Measurements from ENCODE around the gene ZNF280A.
"Not testable (repeated sequence)": the region's sequence is repeated elsewhere in the genome, so short reads cannot be mapped to it uniquely, and the experiment has no call there.

ZNF280A gene

DNA sequence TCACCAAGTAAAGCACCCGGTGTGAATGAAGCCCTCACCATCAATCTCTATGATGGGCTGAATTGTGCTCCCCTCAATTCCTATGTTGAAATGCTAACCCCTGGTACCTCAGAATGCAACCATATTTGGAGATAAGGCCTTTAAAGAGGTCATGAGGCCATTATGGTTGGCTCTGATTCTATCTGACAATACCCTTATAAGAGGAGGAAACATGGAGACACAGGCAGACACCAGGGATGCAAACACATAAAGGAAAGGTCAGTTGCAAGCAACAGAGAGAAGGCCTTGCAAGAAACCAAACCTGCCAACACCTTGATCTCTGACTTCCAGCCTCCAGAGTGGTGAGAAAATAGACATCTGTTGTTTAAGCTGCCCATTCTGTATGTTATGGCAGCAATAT lies 13.3 kb upstream of the ZNF280A start:
- Mint-ChIP-seq H3K36me3 (ENCODE audit: low read depth) (no peaks in the 10 kb centered on the region), H3K9me3 (no peaks in the 10 kb centered on the region), H3K4me1 (ENCODE audit: low read depth) (no peaks in the 10 kb centered on the region), H3K27me3 (ENCODE audit: low read depth) (peaks cover 7% of the 10 kb centered on the region), H3K4me3 (no peak overlapping the region), H3K27ac (no peak overlapping the region)
- no peak for DNase-seq (ENCODE audit: low spot score)

DNA sequence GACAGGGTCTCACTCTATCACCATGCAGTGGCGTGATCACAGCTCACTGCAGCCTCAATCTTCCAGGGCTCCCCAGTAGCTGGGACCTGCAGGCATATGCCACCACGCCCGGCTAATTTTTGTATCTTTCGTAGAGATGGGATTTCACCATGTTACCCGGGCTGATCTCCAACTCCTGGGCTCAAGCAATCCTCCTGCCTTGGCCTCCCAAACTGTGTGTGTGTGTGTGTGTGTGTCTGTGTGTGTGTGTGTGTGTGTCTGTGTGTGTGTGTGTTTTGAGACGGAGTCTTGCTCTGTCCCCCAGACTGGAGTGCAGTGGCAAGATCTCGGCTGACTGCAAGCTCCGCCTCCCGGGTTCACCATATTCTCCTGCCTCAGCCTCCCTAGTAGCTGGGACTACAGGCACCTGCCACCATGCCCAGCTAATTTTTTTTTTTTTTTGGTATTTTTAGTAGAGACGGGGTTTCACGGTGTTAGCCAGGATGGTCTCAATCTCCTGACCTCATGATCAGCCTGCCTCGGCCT lies 12.5 kb upstream of the ZNF280A start:
- DNase-seq (ENCODE audit: low spot score) = not testable (repeated sequence)

GRCh38 chr22:22531770-22532546 lies 11.9 kb upstream of the ZNF280A start:
- no peaks in the 10 kb centered on the region for H3K4me1 Mint-ChIP-seq (ENCODE audit: low read depth)
- H3K9me3 Mint-ChIP-seq = no peaks in the 10 kb centered on the region
- H3K27ac Mint-ChIP-seq = no peak overlapping the region
- peaks cover 10% of the 10 kb centered on the region for H3K27me3 Mint-ChIP-seq (ENCODE audit: low read depth)
- H3K36me3 Mint-ChIP-seq (ENCODE audit: low read depth) = no peaks in the 10 kb centered on the region
- no peak for DNase-seq (ENCODE audit: low spot score)
- no peak overlapping the region for H3K4me3 Mint-ChIP-seq

More for the DNA sequence above, 12.5 kb upstream of the ZNF280A start:
- not testable (repeated sequence) for H3K27ac Mint-ChIP-seq; H3K9me3 Mint-ChIP-seq; H3K27me3 Mint-ChIP-seq (ENCODE audit: low read depth); H3K4me1 Mint-ChIP-seq (ENCODE audit: low read depth); H3K4me3 Mint-ChIP-seq; H3K36me3 Mint-ChIP-seq (ENCODE audit: low read depth)

GRCh38 chr22:22528780-22529179 lies 8.7 kb upstream of the ZNF280A start:
- Mint-ChIP-seq H3K4me3 (no peak overlapping the region), H3K27ac (no peak overlapping the region), H3K9me3 (no peaks in the 10 kb centered on the region), H3K4me1 (ENCODE audit: low read depth) (no peaks in the 10 kb centered on the region), H3K27me3 (ENCODE audit: low read depth) (peaks cover 7% of the 10 kb centered on the region), H3K36me3 (ENCODE audit: low read depth) (no peaks in the 10 kb centered on the region)
- no peak for DNase-seq (ENCODE audit: low spot score)

- no peaks in the 10 kb centered on the region for H3K36me3 Mint-ChIP-seq (ENCODE audit: low read depth)
- H3K9me3 Mint-ChIP-seq = no peaks in the 10 kb centered on the region
- H3K27me3 Mint-ChIP-seq (ENCODE audit: low read depth) = peaks cover 11% of the 10 kb centered on the region
Observed at GRCh38 chr22:22527312-22527711, 7.2 kb upstream of the ZNF280A start.

GRCh38 chr22:22526125-22526912 lies 6.2 kb upstream of the ZNF280A start:
- Mint-ChIP-seq H3K4me3 (no peak overlapping the region), H3K9me3 (no peaks in the 10 kb centered on the region), H3K27me3 (ENCODE audit: low read depth) (peaks cover 11% of the 10 kb centered on the region), H3K4me1 (ENCODE audit: low read depth) (no peaks in the 10 kb centered on the region), H3K27ac (no peak overlapping the region), H3K36me3 (ENCODE audit: low read depth) (no peaks in the 10 kb centered on the region)
- DNase-seq (ENCODE audit: low spot score) = no peak

More at GRCh38 chr22:22527312-22527711, 7.2 kb upstream of the ZNF280A start:
- Mint-ChIP-seq H3K4me3 (no peak overlapping the region), H3K27ac (no peak overlapping the region), H3K4me1 (ENCODE audit: low read depth) (no peaks in the 10 kb centered on the region)
- no peak for DNase-seq (ENCODE audit: low spot score)

GRCh38 chr22:22523494-22523893 lies 3.4 kb upstream of the ZNF280A start:
- Mint-ChIP-seq H3K27me3 (ENCODE audit: low read depth) (peaks cover 9% of the 10 kb centered on the region), H3K4me1 (ENCODE audit: low read depth) (no peaks in the 10 kb centered on the region), H3K4me3 (no peak overlapping the region), H3K36me3 (ENCODE audit: low read depth) (no peaks in the 10 kb centered on the region), H3K9me3 (no peaks in the 10 kb centered on the region), H3K27ac (no peak overlapping the region)
- no peak for DNase-seq (ENCODE audit: low spot score)

DNA sequence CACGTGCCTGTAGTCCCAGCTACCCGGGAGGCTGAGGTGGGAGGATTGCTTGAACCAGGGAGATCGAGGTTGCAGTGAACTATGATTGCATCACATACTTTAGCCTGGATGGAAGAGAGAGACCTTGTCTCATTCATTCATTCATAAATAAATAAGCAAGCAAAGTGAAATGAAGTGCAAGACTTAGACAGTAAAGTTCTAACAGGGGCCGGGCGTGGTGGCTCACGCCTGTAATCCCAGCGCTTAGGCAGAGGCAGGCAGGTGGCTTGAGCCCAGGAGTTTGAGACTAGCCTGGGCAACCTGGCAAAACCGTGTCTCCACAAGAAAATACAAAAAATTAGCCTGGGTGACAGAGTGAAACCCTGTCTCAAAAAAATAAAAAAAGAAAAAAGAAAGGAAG lies 1.6 kb upstream of the ZNF280A start:
- peaks cover 8% of the 10 kb centered on the region for H3K27me3 Mint-ChIP-seq (ENCODE audit: low read depth)
- H3K36me3 Mint-ChIP-seq (ENCODE audit: low read depth) = no peaks in the 10 kb centered on the region
- no peaks in the 10 kb centered on the region for H3K4me1 Mint-ChIP-seq (ENCODE audit: low read depth)
- no peak overlapping the region for H3K4me3 Mint-ChIP-seq
- no peak for DNase-seq (ENCODE audit: low spot score)
- no peaks in the 10 kb centered on the region for H3K9me3 Mint-ChIP-seq
- H3K27ac Mint-ChIP-seq = no peak overlapping the region

- H3K4me3 Mint-ChIP-seq = no peak overlapping the region
- peaks cover 7% of the 10 kb centered on the region for H3K27me3 Mint-ChIP-seq (ENCODE audit: low read depth)
- H3K36me3 Mint-ChIP-seq (ENCODE audit: low read depth) = no peaks in the 10 kb centered on the region
- H3K9me3 Mint-ChIP-seq = no peaks in the 10 kb centered on the region
- no peaks in the 10 kb centered on the region for H3K4me1 Mint-ChIP-seq (ENCODE audit: low read depth)
- H3K27ac Mint-ChIP-seq = no peak overlapping the region
- DNase-seq (ENCODE audit: low spot score) = no peak
Observed at GRCh38 chr22:22520667-22521602, 865 bp upstream of the ZNF280A start.

DNA sequence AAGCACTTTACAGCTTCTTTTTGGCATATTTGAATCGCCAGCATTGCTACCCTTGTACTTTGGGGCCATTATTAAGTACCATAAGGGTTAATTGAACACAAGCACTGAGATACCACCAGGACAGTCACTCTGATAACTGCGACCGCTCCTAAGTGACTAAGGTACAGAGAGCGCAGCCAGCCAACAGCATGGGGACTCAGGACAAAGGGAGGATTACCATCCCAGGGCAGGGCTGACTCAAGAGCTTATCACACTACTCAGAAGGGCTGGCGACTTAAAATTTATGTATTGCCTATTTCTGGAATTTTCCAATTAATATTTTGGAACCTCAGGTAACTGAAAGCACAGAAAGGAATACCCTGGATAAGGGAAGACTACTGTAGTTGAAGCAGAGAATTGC lies 479 bp downstream of the ZNF280A start:
- Mint-ChIP-seq H3K27me3 (ENCODE audit: low read depth) (peaks cover 17% of the 10 kb centered on the region), H3K36me3 (ENCODE audit: low read depth) (no peaks in the 10 kb centered on the region), H3K4me3 (no peak overlapping the region), H3K9me3 (no peaks in the 10 kb centered on the region), H3K4me1 (ENCODE audit: low read depth) (no peaks in the 10 kb centered on the region), H3K27ac (no peak overlapping the region)
- DNase-seq (ENCODE audit: low spot score) = no peak

DNA sequence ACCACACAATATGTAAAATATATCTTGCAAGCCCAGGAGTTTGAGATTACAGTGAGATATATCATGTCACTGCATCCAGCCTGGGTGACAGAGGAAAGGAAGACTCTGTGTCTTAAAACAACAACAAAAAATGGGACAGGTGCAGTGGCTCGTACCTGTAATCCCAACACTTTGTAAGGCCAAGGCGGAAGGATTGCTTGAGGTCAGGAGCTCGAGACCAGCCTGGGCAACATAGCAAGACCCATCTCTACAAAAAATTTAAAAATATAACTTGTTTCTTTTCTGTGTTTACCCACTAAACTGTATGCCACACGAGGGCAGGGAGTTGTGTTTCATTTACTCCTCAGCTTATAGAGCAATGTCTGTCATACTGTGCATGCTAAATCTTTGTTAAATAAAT lies 3.1 kb downstream of the ZNF280A start:
- H3K4me1 Mint-ChIP-seq (ENCODE audit: low read depth) = no peaks in the 10 kb centered on the region
- no peaks in the 10 kb centered on the region for H3K36me3 Mint-ChIP-seq (ENCODE audit: low read depth)
- no peak overlapping the region for H3K4me3 Mint-ChIP-seq
- no peaks in the 10 kb centered on the region for H3K9me3 Mint-ChIP-seq
- no peak overlapping the region for H3K27ac Mint-ChIP-seq
- DNase-seq (ENCODE audit: low spot score) = no peak
- peaks cover 23% of the 10 kb centered on the region for H3K27me3 Mint-ChIP-seq (ENCODE audit: low read depth)

- DNase-seq (ENCODE audit: low spot score) = no peak
- Mint-ChIP-seq H3K27me3 (ENCODE audit: low read depth) (peaks cover 26% of the 10 kb centered on the region), H3K36me3 (ENCODE audit: low read depth) (no peaks in the 10 kb centered on the region), H3K4me3 (no peak overlapping the region), H3K9me3 (peaks cover 5% of the 10 kb centered on the region), H3K4me1 (ENCODE audit: low read depth) (no peaks in the 10 kb centered on the region), H3K27ac (no peak overlapping the region)
Observed at GRCh38 chr22:22515890-22516289, 4.2 kb downstream of the ZNF280A start.

- H3K4me3 Mint-ChIP-seq; H3K36me3 Mint-ChIP-seq (ENCODE audit: low read depth); H3K4me1 Mint-ChIP-seq (ENCODE audit: low read depth); DNase-seq (ENCODE audit: low spot score); H3K27ac Mint-ChIP-seq: not testable (repeated sequence)
- Mint-ChIP-seq H3K27me3 (ENCODE audit: low read depth) (peaks cover 26% of the 10 kb centered on the region), H3K9me3 (peaks cover 14% of the 10 kb centered on the region)
Observed at GRCh38 chr22:22514431-22514830, 5.6 kb downstream of the ZNF280A start.
